ENCODE results near the gene RHOV.

DNA sequence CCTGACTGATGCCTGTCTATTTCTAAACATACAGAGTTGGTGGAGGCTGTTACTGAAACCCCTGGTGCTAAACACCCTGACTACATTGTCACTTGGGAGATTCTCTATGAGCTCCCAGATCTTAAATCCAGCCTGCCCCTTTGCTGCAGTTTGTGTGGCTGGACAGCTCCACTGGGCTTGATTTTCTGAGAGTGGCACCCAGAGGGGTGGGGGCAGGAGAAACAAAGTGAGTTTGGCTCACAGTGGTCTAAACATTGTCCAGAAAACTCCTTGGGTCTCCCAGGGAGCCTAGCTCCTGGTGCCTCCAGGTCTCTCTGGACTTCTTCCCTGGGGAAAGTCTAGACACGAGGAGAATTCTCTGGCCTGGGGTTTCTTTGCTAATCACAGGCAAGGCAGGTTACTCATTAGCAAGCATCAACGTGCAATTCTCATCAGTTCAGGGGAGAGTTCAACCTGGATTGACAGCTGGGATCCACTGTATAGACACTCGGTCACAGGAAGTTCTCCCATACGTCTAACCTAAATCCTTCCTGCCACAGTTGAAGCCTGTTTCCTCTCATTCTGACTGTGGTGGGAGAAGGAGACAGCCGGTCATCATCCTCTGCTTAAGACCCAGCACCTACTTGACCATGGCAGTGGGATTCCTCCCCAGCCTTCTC, 48.0 kb upstream of the RHOV start:
- TF ChIP-seq TARDBP (IDR thresholded peaks at IDR 0.05) (no peak), FOXK2 (IDR thresholded peaks at IDR 0.05) (no peak), BHLHE40 (IDR thresholded peaks at IDR 0.05; ENCODE audit: borderline replicate concordance) (no peak), FOXA1 (IDR thresholded peaks at IDR 0.05) (no peak), NFRKB (IDR thresholded peaks at IDR 0.05) (no peak), ZNF384 (IDR thresholded peaks at IDR 0.05) (no peak), SUZ12 (IDR thresholded peaks at IDR 0.05) (no peak), SP1 (IDR thresholded peaks at IDR 0.05) (no peak)
- TF ChIP-seq, protein P1, sequence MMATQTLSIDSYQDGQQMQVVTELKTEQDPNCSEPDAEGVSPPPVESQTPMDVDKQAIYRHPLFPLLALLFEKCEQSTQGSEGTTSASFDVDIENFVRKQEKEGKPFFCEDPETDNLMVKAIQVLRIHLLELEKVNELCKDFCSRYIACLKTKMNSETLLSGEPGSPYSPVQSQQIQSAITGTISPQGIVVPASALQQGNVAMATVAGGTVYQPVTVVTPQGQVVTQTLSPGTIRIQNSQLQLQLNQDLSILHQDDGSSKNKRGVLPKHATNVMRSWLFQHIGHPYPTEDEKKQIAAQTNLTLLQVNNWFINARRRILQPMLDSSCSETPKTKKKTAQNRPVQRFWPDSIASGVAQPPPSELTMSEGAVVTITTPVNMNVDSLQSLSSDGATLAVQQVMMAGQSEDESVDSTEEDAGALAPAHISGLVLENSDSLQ (IDR thresholded peaks at IDR 0.05), result no peak

All from HEK293T (cell line).